ENCODE results near the gene UBB. TPM values are rescaled to one million over a fixed set of nuclear protein-coding genes. Genes with fewer than 3 reads are reported as not detected.

UBB gene
- total RNA-seq, 1 experiment from 2014 or later: 1,609 TPM

GRCh38 chr17:16349431-16349830 is 31.5 kb upstream of the UBB start:
- Mint-ChIP-seq H3K4me3 (no peak overlapping the region; a peak in 1 of 5 replicates), H3K27ac (no peak overlapping the region), H3K27me3 (ENCODE audit: low read depth) (peaks cover 10% of the 10 kb centered on the region), H3K9me3 (no peaks in the 10 kb centered on the region), H3K36me3 (ENCODE audit: insufficient read depth in 1 of 3, low read depth in 3 of 3) (peaks cover 22 to 41% (median 29%) of the 10 kb centered on the region in 3 experiments), H3K4me1 (peaks cover 15 to 18% of the 10 kb centered on the region in 2 experiments)
- Histone ChIP-seq H2BK20ac (ENCODE audit: low read depth, low read length, poor library complexity, severe bottlenecking) (no peak overlapping the region), H3K4me1 (ENCODE audit: insufficient read depth, low read length) (no peaks in the 10 kb centered on the region), H3K18ac (ENCODE audit: insufficient read length, low read depth, low read length) (no peak overlapping the region), H3K14ac (ENCODE audit: insufficient read depth, low read length) (no peak overlapping the region), H2AK5ac (ENCODE audit: insufficient read length, low read length) (no peak overlapping the region), H4K91ac (ENCODE audit: insufficient read length, low read depth, low read length) (no peak overlapping the region), H3K27ac (ENCODE audit: insufficient read length, low read depth, low read length) (no peak overlapping the region), H3K56ac (ENCODE audit: insufficient read length, low read depth, low read length) (no peak overlapping the region), H2BK5ac (ENCODE audit: insufficient read length, low read length) (no peak overlapping the region), H2BK120ac (ENCODE audit: low read depth, low read length, poor library complexity, severe bottlenecking) (no peak overlapping the region), H3K79me1 (ENCODE audit: insufficient read depth, low read depth, low read length, poor library complexity, severe bottlenecking) (peaks cover 5% of the 10 kb centered on the region), H2BK12ac (ENCODE audit: insufficient read length, low read depth, low read length) (no peak overlapping the region), H3K4ac (ENCODE audit: low read depth, low read length) (no peak overlapping the region), H3K79me2 (ENCODE audit: insufficient read depth, low read length) (peaks cover 6% of the 10 kb centered on the region; the same call in 1 of the 2 replicates), H3K23ac (ENCODE audit: insufficient read length, low read depth, low read length) (no peak overlapping the region), H4K20me1 (ENCODE audit: control insufficient read depth, insufficient read depth, insufficient read length) (no peaks in the 10 kb centered on the region), H2AFZ (ENCODE audit: low read length) (no peak overlapping the region), H3K9ac (ENCODE audit: extremely low read depth, insufficient read length, low read length) (no peak overlapping the region), H4K5ac (ENCODE audit: insufficient read length, low read depth, low read length) (no peak overlapping the region), H3T11ph (ENCODE audit: low read length) (no peak overlapping the region), H3K9me3 (ENCODE audit: control insufficient read depth, low read depth, low read length) (no peaks in the 10 kb centered on the region), H4K8ac (replicated peaks; ENCODE audit: insufficient read length, low read depth, low read length) (no peak overlapping the region), H3K4me2 (ENCODE audit: insufficient read depth, insufficient read length, low read length) (no peak overlapping the region), H3K23me2 (ENCODE audit: insufficient read length, low read depth, low read length, poor library complexity, severe bottlenecking) (peaks cover 8% of the 10 kb centered on the region), H3K27me3 (ENCODE audit: insufficient read depth, low read length) (no peaks in the 10 kb centered on the region), H2BK15ac (ENCODE audit: low read depth, low read length) (no peak overlapping the region)
- no peak for TF ChIP-seq CTCF (conservative IDR thresholded peaks at IDR 0.05)
- no peak for DNase-seq
- WGBS (ENCODE audit: extremely low coverage, insufficient read length, low lambda C conversion rate): no CpG with 5 or more reads among the region's 5 CpGs
